ENCODE results near the gene DPAGT1. TPM values are rescaled to one million over a fixed set of nuclear protein-coding genes. Genes with fewer than 3 reads are reported as not detected.

DPAGT1 gene
- total RNA-seq, 1 experiment from 2014 or later = 63.5 TPM

GRCh38 chr11:119048644-119049043 is 53.0 kb downstream of the DPAGT1 start:
- ATAC-seq (no peak), DNase-seq (ENCODE audit: low spot score) (no peak)
- H3K4me3 Mint-ChIP-seq = no peak overlapping the region
- TF ChIP-seq ZNF232 (CRISPR knock-in tag; IDR thresholded peaks at IDR 0.05) = no peak
- TF ChIP-seq GRHL2 (CRISPR knock-in tag; IDR thresholded peaks at IDR 0.05; ENCODE audit: insufficient replicate concordance, severe bottlenecking) = no peak
- TF ChIP-seq CBFB (CRISPR knock-in tag; IDR thresholded peaks at IDR 0.05; ENCODE audit: low read depth) = no peak
- no peak for TF ChIP-seq ZNF317 (CRISPR knock-in tag; IDR thresholded peaks at IDR 0.05; ENCODE audit: borderline replicate concordance, low read depth)
- no peak for TF ChIP-seq NR2C2 (CRISPR knock-in tag; IDR thresholded peaks at IDR 0.05)
- TF ChIP-seq ZBTB21 (CRISPR knock-in tag; IDR thresholded peaks at IDR 0.05; ENCODE audit: borderline replicate concordance) = no peak
- TF ChIP-seq ESRRA (CRISPR knock-in tag; IDR thresholded peaks at IDR 0.05; ENCODE audit: borderline replicate concordance) = no peak
- TF ChIP-seq, protein P1, sequence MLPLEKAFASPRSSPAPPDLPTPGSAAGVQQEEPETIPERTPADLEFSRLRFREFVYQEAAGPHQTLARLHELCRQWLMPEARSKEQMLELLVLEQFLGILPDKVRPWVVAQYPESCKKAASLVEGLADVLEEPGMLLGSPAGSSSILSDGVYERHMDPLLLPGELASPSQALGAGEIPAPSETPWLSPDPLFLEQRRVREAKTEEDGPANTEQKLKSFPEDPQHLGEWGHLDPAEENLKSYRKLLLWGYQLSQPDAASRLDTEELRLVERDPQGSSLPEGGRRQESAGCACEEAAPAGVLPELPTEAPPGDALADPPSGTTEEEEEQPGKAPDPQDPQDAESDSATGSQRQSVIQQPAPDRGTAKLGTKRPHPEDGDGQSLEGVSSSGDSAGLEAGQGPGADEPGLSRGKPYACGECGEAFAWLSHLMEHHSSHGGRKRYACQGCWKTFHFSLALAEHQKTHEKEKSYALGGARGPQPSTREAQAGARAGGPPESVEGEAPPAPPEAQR (CRISPR knock-in tag; IDR thresholded peaks at IDR 0.05) = no peak
- no peak for TF ChIP-seq IRF2 (CRISPR knock-in tag; IDR thresholded peaks at IDR 0.05; ENCODE audit: borderline replicate concordance, low read depth)
- TF ChIP-seq SOX15 (CRISPR knock-in tag; IDR thresholded peaks at IDR 0.05) = no peak
- TF ChIP-seq FOXJ3 (CRISPR knock-in tag; IDR thresholded peaks at IDR 0.05; ENCODE audit: borderline replicate concordance) = no peak
- no peak for TF ChIP-seq FOXK1 (CRISPR knock-in tag; IDR thresholded peaks at IDR 0.05)
- TF ChIP-seq ELF4 (CRISPR knock-in tag; IDR thresholded peaks at IDR 0.05; ENCODE audit: low read depth) = no peak
- no peak for TF ChIP-seq KAT7 (CRISPR knock-in tag; IDR thresholded peaks at IDR 0.05; ENCODE audit: borderline replicate concordance)
- TF ChIP-seq, protein P2, sequence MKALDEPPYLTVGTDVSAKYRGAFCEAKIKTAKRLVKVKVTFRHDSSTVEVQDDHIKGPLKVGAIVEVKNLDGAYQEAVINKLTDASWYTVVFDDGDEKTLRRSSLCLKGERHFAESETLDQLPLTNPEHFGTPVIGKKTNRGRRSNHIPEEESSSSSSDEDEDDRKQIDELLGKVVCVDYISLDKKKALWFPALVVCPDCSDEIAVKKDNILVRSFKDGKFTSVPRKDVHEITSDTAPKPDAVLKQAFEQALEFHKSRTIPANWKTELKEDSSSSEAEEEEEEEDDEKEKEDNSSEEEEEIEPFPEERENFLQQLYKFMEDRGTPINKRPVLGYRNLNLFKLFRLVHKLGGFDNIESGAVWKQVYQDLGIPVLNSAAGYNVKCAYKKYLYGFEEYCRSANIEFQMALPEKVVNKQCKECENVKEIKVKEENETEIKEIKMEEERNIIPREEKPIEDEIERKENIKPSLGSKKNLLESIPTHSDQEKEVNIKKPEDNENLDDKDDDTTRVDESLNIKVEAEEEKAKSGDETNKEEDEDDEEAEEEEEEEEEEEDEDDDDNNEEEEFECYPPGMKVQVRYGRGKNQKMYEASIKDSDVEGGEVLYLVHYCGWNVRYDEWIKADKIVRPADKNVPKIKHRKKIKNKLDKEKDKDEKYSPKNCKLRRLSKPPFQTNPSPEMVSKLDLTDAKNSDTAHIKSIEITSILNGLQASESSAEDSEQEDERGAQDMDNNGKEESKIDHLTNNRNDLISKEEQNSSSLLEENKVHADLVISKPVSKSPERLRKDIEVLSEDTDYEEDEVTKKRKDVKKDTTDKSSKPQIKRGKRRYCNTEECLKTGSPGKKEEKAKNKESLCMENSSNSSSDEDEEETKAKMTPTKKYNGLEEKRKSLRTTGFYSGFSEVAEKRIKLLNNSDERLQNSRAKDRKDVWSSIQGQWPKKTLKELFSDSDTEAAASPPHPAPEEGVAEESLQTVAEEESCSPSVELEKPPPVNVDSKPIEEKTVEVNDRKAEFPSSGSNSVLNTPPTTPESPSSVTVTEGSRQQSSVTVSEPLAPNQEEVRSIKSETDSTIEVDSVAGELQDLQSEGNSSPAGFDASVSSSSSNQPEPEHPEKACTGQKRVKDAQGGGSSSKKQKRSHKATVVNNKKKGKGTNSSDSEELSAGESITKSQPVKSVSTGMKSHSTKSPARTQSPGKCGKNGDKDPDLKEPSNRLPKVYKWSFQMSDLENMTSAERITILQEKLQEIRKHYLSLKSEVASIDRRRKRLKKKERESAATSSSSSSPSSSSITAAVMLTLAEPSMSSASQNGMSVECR (CRISPR knock-in tag; IDR thresholded peaks at IDR 0.05; ENCODE audit: borderline replicate concordance) = no peak
- no peak for TF ChIP-seq CREB1 (CRISPR knock-in tag; IDR thresholded peaks at IDR 0.05)
- H3K27ac Mint-ChIP-seq = no peak overlapping the region
- POLR2A ChIA-PET = no interaction called here
- peaks cover 76% of the 10 kb centered on the region for H3K36me3 Mint-ChIP-seq
- H3K27me3 Mint-ChIP-seq (ENCODE audit: low read depth) = no peaks in the 10 kb centered on the region
- no peaks in the 10 kb centered on the region for H3K9me3 Mint-ChIP-seq
- CTCF ChIA-PET = interaction anchor here (0.6 kb wide), 1 partner anchor 95 kb away, joined by 3 read pairs; no protein-coding TSS in a partner anchor
- peaks cover 7% of the 10 kb centered on the region for H3K4me1 Mint-ChIP-seq

DNA sequence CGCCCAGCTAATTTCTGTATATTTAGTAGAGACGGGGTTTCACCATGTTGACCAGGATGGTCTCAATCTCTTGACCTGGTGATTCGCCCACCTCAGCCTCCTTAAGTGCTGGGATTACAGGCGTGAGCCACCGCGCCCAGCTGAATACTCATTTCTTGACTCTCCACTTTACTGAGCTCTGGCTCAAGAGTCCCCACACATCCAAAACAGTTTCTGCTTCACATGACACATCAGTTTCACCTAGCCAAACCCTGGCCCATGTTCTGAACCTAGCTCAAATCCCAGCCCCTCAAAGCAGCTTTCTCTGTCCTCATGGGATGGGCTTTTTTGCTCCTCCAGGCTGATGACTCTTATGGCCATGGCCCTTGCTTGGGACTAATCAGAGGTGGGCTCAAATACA is 54.4 kb downstream of the DPAGT1 start:
- POLR2A ChIA-PET = interaction anchor here (2.1 kb wide), 1 partner anchor 9 kb away, joined by 8 read pairs; no protein-coding TSS in a partner anchor
- no peak overlapping the region for H3K4me3 Mint-ChIP-seq
- H3K4me1 Mint-ChIP-seq = peaks cover 7% of the 10 kb centered on the region
- no peak for TF ChIP-seq GTF2I (CRISPR knock-in tag; conservative IDR thresholded peaks at IDR 0.05)
- TF ChIP-seq NFYB (CRISPR knock-in tag; conservative IDR thresholded peaks at IDR 0.05; ENCODE audit: low read depth) = no peak
- no peak for TF ChIP-seq JUN (CRISPR knock-in tag; IDR thresholded peaks at IDR 0.05)
- TF ChIP-seq IRF1 (CRISPR knock-in tag; IDR thresholded peaks at IDR 0.05) = no peak
- TF ChIP-seq, protein P3, sequence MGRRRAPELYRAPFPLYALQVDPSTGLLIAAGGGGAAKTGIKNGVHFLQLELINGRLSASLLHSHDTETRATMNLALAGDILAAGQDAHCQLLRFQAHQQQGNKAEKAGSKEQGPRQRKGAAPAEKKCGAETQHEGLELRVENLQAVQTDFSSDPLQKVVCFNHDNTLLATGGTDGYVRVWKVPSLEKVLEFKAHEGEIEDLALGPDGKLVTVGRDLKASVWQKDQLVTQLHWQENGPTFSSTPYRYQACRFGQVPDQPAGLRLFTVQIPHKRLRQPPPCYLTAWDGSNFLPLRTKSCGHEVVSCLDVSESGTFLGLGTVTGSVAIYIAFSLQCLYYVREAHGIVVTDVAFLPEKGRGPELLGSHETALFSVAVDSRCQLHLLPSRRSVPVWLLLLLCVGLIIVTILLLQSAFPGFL (CRISPR knock-in tag; IDR thresholded peaks at IDR 0.05; ENCODE audit: borderline replicate concordance) = no peak
- TF ChIP-seq, protein P4, sequence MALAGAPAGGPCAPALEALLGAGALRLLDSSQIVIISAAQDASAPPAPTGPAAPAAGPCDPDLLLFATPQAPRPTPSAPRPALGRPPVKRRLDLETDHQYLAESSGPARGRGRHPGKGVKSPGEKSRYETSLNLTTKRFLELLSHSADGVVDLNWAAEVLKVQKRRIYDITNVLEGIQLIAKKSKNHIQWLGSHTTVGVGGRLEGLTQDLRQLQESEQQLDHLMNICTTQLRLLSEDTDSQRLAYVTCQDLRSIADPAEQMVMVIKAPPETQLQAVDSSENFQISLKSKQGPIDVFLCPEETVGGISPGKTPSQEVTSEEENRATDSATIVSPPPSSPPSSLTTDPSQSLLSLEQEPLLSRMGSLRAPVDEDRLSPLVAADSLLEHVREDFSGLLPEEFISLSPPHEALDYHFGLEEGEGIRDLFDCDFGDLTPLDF (CRISPR knock-in tag; IDR thresholded peaks at IDR 0.05) = no peak
- TF ChIP-seq ZNF138 (CRISPR knock-in tag; conservative IDR thresholded peaks at IDR 0.05) = no peak
- TF ChIP-seq, protein P5, sequence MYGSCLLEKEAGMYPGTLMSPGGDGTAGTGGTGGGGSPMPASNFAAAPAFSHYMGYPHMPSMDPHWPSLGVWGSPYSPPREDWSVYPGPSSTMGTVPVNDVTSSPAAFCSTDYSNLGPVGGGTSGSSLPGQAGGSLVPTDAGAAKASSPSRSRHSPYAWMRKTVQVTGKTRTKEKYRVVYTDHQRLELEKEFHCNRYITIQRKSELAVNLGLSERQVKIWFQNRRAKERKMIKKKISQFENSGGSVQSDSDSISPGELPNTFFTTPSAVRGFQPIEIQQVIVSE (CRISPR knock-in tag; IDR thresholded peaks at IDR 0.05; ENCODE audit: borderline replicate concordance) = no peak

More for the DNA sequence above, 54.4 kb downstream of the DPAGT1 start:
- no peak for DNase-seq (ENCODE audit: low spot score)
- H3K9me3 Mint-ChIP-seq = no peaks in the 10 kb centered on the region
- no peaks in the 10 kb centered on the region for H3K27me3 Mint-ChIP-seq (ENCODE audit: low read depth)
- ATAC-seq = no peak
- H3K27ac Mint-ChIP-seq = no peak overlapping the region
- CTCF ChIA-PET = interaction anchor here (0.7 to 0.9 kb wide), 2 partner anchors 16 to 20 kb away, joined by 3 to 5 read pairs; partner anchors contain the start of gene VPS11
- peaks cover 61% of the 10 kb centered on the region for H3K36me3 Mint-ChIP-seq

Measured in WTC11 (cell line).